Measurements from ENCODE around the gene GNB2. TPM values are rescaled to one million over a fixed set of nuclear protein-coding genes. Genes with fewer than 3 reads are reported as not detected.
"Not testable (repeated sequence)": the region's sequence is repeated elsewhere in the genome, so short reads cannot be mapped to it uniquely, and the experiment has no call there.

GNB2 gene
- total and polyA plus RNA-seq, 3 donors from 2014 or later, result 195 to 325 (median 200) TPM

DNA sequence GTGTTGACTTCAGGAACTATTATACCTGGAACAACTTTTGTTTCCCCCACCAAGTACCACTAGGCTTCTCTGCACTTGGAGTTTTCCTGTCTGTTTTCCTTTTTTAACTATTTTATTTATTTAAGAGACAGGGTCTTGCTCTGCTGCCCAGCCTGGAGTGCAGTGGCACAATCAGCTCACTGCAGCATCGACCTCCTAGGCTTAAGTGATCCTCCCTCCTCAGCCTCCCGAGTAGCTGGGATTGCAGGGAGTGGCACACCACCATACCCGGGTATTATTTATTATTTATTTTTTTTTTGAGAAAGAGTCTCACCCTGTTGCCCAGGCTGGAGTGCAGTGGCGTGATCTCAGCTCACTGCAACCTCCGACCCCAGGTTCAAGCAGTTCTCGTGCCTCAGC is 22.6 kb downstream of the GNB2 start:
- Histone ChIP-seq H3K4me1 (peaks cover 27% of the 10 kb centered on the region), H3K36me3 (ENCODE audit: low read depth, missing control alignments) (no peaks in the 10 kb centered on the region), H3K9me3 (no peaks in the 10 kb centered on the region), H3K4me3 (no peak overlapping the region), H3K27ac (no peak overlapping the region), H3K27me3 (no peaks in the 10 kb centered on the region)
- intact Hi-C loops (cut with DNase I; ENCODE audit: low total_unique reads), result no loop called here
- WGBS, 2 donors, result 85% methylated on average over 6 of the region's 6 CpGs
- no peak for TF ChIP-seq CTCF (IDR thresholded peaks at IDR 0.05)
- no peak for TF ChIP-seq POLR2A (IDR thresholded peaks at IDR 0.05)
- no peak for DNase-seq

GRCh38 chr7:100699018-100699417 is 25.5 kb downstream of the GNB2 start:
- TF ChIP-seq CTCF (IDR thresholded peaks at IDR 0.05) (no peak), POLR2A (IDR thresholded peaks at IDR 0.05) (no peak)
- H3K27ac ChIP-seq, result no peak overlapping the region
- no peaks in the 10 kb centered on the region for H3K27me3 ChIP-seq
- WGBS, 2 donors, result 68 to 73% methylated on average over 5 to 6 of the region's 6 CpGs
- H3K4me3 ChIP-seq, result no peak overlapping the region
- peaks cover 6% of the 10 kb centered on the region for H3K4me1 ChIP-seq
- H3K9me3 ChIP-seq, result no peaks in the 10 kb centered on the region
- no peak for DNase-seq
- no peaks in the 10 kb centered on the region for H3K36me3 ChIP-seq (ENCODE audit: low read depth, missing control alignments)
- intact Hi-C loops (cut with DNase I; ENCODE audit: low total_unique reads), result no loop called here

GRCh38 chr7:100701089-100701488 is 27.5 kb downstream of the GNB2 start:
- H3K36me3 ChIP-seq (ENCODE audit: low read depth, missing control alignments); DNase-seq; H3K27ac ChIP-seq; intact Hi-C loops (cut with DNase I; ENCODE audit: low total_unique reads); H3K4me3 ChIP-seq; H3K9me3 ChIP-seq; H3K27me3 ChIP-seq; H3K4me1 ChIP-seq: not testable (repeated sequence)
- 77 to 80% methylated on average over 3 of the region's 3 CpGs for WGBS, 2 donors

- 0% methylated on average over 5 to 20 of the region's 25 CpGs for WGBS, 2 donors
- peak; percentile 84 for DNase-seq
Measured at GRCh38 chr7:100705320-100705752, 31.8 kb downstream of the GNB2 start.

More at GRCh38 chr7:100705320-100705752, 31.8 kb downstream of the GNB2 start:
- H3K27ac ChIP-seq, result peak overlapping the region; percentile 83 to 90
- no peaks in the 10 kb centered on the region for H3K27me3 ChIP-seq
- peak overlapping the region; percentile 75 to 77 for H3K4me3 ChIP-seq
- intact Hi-C loops (cut with DNase I; ENCODE audit: low total_unique reads), result loop anchor here (5.0 kb wide), 1 partner anchor 147 kb away; the partner anchor contains the start of gene SLC12A9
- H3K36me3 ChIP-seq (ENCODE audit: low read depth, missing control alignments), result no peaks in the 10 kb centered on the region
- H3K9me3 ChIP-seq, result no peaks in the 10 kb centered on the region
- peak; percentile 91 to 92 (median 92) for TF ChIP-seq CTCF (IDR thresholded peaks at IDR 0.05)
- TF ChIP-seq POLR2A (IDR thresholded peaks at IDR 0.05), result no peak
- peaks cover 7% of the 10 kb centered on the region for H3K4me1 ChIP-seq

Measured in testis (tissue), 3 donors.